ENCODE data around the gene SNAP29. TPM values are rescaled to one million over a fixed set of nuclear protein-coding genes. Genes with fewer than 3 reads are reported as not detected.
A peak's percentile ranks its signal among the peaks of the same experiment; 100 is the strongest.
"Not testable (repeated sequence)": the region's sequence is repeated elsewhere in the genome, so short reads cannot be mapped to it uniquely, and the experiment has no call there.

Gene SNAP29
- 10 to 100 TPM; 23.2 to 29.2 TPM for total RNA-seq

DNA sequence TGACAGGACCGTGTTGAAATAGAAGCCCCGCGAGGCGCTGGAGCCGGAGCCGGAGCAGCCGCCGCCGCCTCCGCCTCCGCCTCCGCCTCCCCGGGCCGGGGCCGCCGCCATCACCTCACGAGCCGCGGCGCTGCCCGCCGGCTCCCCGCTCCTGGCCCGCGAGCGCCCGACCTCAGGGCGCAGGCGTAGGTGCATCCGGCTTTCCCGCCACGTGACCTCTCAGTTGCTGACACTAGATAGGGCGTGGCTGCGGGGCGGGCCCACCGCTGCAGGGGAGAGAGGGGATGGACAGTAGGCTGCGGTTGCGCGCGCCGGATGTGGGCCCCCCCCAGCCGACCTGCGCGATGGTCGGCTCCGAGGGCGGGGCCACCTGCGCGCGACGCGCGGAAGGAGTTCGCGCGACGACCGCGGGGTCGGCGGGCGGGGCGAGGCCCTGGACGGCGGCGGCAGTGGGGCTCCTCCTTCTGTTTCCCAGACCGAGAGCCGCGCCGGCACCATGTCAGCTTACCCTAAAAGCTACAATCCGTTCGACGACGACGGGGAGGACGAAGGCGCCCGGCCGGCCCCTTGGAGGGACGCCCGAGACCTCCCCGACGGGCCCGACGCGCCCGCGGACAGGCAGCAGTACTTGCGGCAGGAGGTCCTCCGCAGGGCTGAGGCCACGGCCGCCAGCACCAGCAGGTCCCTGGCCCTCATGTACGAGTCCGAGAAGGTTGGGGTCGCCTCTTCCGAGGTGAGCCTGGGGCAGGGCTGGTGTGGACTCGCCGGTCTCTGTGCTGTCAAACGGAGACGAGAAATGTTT, at the start of gene SNAP29, which contains the start of gene PI4KA:
SNAP29 (plus strand) TSS at position 393 of the 802 bp plus-strand sequence; CDS start at position 497, 104 bp downstream.
PI4KA (minus strand) TSS at position 197 of the 802 bp plus-strand sequence; CDS start at position 111, 86 bp downstream.
- Mint-ChIP-seq H3K9me3 (no peaks in the 10 kb centered on the region), H3K27ac (peak within 1 kb of the TSS; percentile 83 to 93), H3K36me3 (no peaks in the 10 kb centered on the region), H3K27me3 (no peaks in the 10 kb centered on the region), H3K4me3 (peak within 1 kb of the TSS; percentile 90), H3K4me1 (ENCODE audit: low read depth in 2 of 2) (peaks cover 38 to 47% of the 10 kb centered on the region in 2 donors)
- DNase-seq (ENCODE audit: low spot score) (peak; percentile 100), ATAC-seq (peak; percentile 97)

GRCh38 chr22:20809538-20810185, 49.1 kb upstream of the SNAP29 start:
- Mint-ChIP-seq H3K4me1 (ENCODE audit: low read depth in 2 of 2) (peaks cover 0 to 14% of the 10 kb centered on the region in 2 donors), H3K4me3 (no peak overlapping the region), H3K27me3 (no peaks in the 10 kb centered on the region), H3K27ac (no peak overlapping the region), H3K36me3 (peaks cover 7% of the 10 kb centered on the region), H3K9me3 (no peaks in the 10 kb centered on the region)
- ATAC-seq (no peak), DNase-seq (ENCODE audit: low spot score) (no peak)

DNA sequence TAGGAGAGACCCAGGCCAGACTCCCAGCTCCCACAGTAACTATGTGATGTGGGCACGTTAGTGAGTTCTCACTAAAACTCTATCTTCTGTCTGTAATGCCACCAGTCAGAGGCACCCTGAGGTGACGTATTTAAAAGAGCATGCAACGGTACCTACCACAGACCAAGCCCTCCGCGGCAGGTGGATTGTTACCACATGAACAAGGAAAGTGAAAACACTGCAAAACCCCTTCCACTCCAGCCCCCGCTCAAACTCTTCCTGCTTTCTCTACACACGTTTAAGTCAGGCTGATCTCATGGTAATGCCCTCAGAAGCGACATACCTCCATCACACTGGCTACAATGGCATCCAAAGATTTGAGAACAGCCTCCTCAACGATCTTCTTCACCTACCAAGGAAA, 48.2 kb upstream of the SNAP29 start:
- no peak for DNase-seq (ENCODE audit: low spot score)
- ATAC-seq: no peak
- Mint-ChIP-seq H3K36me3 (peaks cover 11% of the 10 kb centered on the region), H3K27me3 (no peaks in the 10 kb centered on the region), H3K27ac (no peak overlapping the region), H3K4me3 (no peak overlapping the region), H3K4me1 (ENCODE audit: low read depth in 2 of 2) (peaks cover 0 to 14% of the 10 kb centered on the region in 2 donors), H3K9me3 (no peaks in the 10 kb centered on the region)

DNA sequence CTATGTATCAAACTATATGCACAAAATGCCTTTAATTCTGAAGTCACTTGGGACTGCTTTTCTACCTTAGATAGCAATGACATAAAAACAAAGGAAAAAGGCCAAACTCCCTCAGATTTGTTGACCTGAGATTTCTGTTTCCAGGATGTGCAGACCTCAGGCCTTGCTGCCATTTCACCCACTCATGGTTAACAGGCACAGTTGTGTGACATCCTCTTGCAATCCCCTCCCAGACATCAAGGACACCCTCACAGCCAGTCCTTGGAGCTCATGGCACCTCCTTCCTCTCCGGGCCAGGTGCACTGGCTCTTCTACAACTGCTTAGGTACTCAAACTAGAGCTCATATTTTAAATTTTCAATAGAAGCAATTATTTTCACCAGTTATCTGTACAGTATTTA, 47.6 kb upstream of the SNAP29 start:
- no peak overlapping the region for H3K27ac Mint-ChIP-seq
- H3K36me3 Mint-ChIP-seq: peaks cover 13% of the 10 kb centered on the region
- peaks cover 0 to 14% of the 10 kb centered on the region in 2 donors for H3K4me1 Mint-ChIP-seq (ENCODE audit: low read depth in 2 of 2)
- H3K9me3 Mint-ChIP-seq: no peaks in the 10 kb centered on the region
- no peak overlapping the region for H3K4me3 Mint-ChIP-seq
- ATAC-seq (no peak), DNase-seq (ENCODE audit: low spot score) (no peak)
- H3K27me3 Mint-ChIP-seq: no peaks in the 10 kb centered on the region

GRCh38 chr22:20811971-20812660, 46.7 kb upstream of the SNAP29 start:
- no peaks in the 10 kb centered on the region for H3K27me3 Mint-ChIP-seq
- no peak overlapping the region for H3K4me3 Mint-ChIP-seq
- ATAC-seq (no peak), DNase-seq (ENCODE audit: low spot score) (no peak)
- H3K27ac Mint-ChIP-seq: no peak overlapping the region
- H3K36me3 Mint-ChIP-seq: peaks cover 13% of the 10 kb centered on the region
- no peaks in the 10 kb centered on the region for H3K9me3 Mint-ChIP-seq
- peaks cover 0 to 13% of the 10 kb centered on the region in 2 donors for H3K4me1 Mint-ChIP-seq (ENCODE audit: low read depth in 2 of 2)

- no peaks in the 10 kb centered on the region for H3K27me3 Mint-ChIP-seq
- peaks cover 13% of the 10 kb centered on the region for H3K36me3 Mint-ChIP-seq
- no peaks in the 10 kb centered on the region for H3K9me3 Mint-ChIP-seq
- no peak for DNase-seq (ENCODE audit: low spot score)
- H3K4me3 Mint-ChIP-seq: no peak overlapping the region
- H3K27ac Mint-ChIP-seq: no peak overlapping the region
- peaks cover 0 to 9% of the 10 kb centered on the region in 2 donors for H3K4me1 Mint-ChIP-seq (ENCODE audit: low read depth in 2 of 2)
- no peak for ATAC-seq
Measured at GRCh38 chr22:20813056-20813455, 45.8 kb upstream of the SNAP29 start.

GRCh38 chr22:20814221-20814808, 44.5 kb upstream of the SNAP29 start:
- no peak for DNase-seq (ENCODE audit: low spot score)
- H3K27me3 Mint-ChIP-seq: no peaks in the 10 kb centered on the region
- no peak overlapping the region for H3K4me3 Mint-ChIP-seq
- peaks cover 0 to 9% of the 10 kb centered on the region in 2 donors for H3K4me1 Mint-ChIP-seq (ENCODE audit: low read depth in 2 of 2)
- H3K27ac Mint-ChIP-seq: no peak overlapping the region
- no peak for ATAC-seq
- no peaks in the 10 kb centered on the region for H3K9me3 Mint-ChIP-seq
- peaks cover 20% of the 10 kb centered on the region for H3K36me3 Mint-ChIP-seq

- peaks cover 0 to 9% of the 10 kb centered on the region in 2 donors for H3K4me1 Mint-ChIP-seq (ENCODE audit: low read depth in 2 of 2)
- H3K27ac Mint-ChIP-seq: no peak overlapping the region
- DNase-seq (ENCODE audit: low spot score) (no peak), ATAC-seq (no peak)
- H3K27me3 Mint-ChIP-seq: no peaks in the 10 kb centered on the region
- peaks cover 20% of the 10 kb centered on the region for H3K36me3 Mint-ChIP-seq
- no peak overlapping the region for H3K4me3 Mint-ChIP-seq
- H3K9me3 Mint-ChIP-seq: no peaks in the 10 kb centered on the region
Measured at GRCh38 chr22:20815477-20816050, 43.2 kb upstream of the SNAP29 start.

DNA sequence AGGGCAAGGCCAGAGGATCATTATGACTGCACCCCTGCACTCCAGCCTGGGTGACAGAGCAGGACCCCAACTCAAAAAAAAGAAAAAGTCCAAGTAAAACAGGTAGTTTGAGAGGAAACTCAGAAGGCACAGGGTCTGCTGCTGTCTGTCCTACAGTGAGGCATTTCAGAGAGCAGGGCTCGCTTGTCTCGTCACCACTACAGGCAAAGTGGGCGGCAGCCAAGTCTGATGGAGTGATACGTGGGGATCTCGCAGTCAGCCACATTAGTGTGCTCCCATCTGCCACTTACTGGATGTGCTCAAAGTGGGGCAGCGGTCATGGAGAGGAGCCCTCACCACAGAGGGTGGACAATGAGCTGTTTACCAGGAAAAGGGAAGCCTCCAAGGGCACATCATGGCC, 42.2 kb upstream of the SNAP29 start:
- Mint-ChIP-seq H3K36me3 (peaks cover 14% of the 10 kb centered on the region), H3K4me3 (no peak overlapping the region)

GRCh38 chr22:20818471-20818870, 40.3 kb upstream of the SNAP29 start:
- Mint-ChIP-seq H3K27me3 (no peaks in the 10 kb centered on the region), H3K36me3 (peaks cover 14% of the 10 kb centered on the region), H3K4me3 (no peak overlapping the region), H3K27ac (peak overlapping the region in 1 of 2 donors; percentile 49), H3K4me1 (ENCODE audit: low read depth in 2 of 2) (no peaks in the 10 kb centered on the region), H3K9me3 (no peaks in the 10 kb centered on the region)
- no peak for DNase-seq (ENCODE audit: low spot score)
- ATAC-seq: no peak

More for the DNA sequence above, 42.2 kb upstream of the SNAP29 start:
- Mint-ChIP-seq H3K27me3 (no peaks in the 10 kb centered on the region), H3K4me1 (ENCODE audit: low read depth in 2 of 2) (peaks cover 0 to under 1% of the 10 kb centered on the region in 2 donors), H3K27ac (no peak overlapping the region), H3K9me3 (no peaks in the 10 kb centered on the region)
- DNase-seq (ENCODE audit: low spot score) (no peak), ATAC-seq (no peak)

GRCh38 chr22:20819471-20819870, 39.3 kb upstream of the SNAP29 start:
- no peak for ATAC-seq
- Mint-ChIP-seq H3K4me1 (ENCODE audit: low read depth in 2 of 2) (no peaks in the 10 kb centered on the region), H3K27me3 (no peaks in the 10 kb centered on the region), H3K27ac (no peak overlapping the region), H3K9me3 (no peaks in the 10 kb centered on the region), H3K36me3 (peaks cover 14% of the 10 kb centered on the region), H3K4me3 (no peak overlapping the region)
- no peak for DNase-seq (ENCODE audit: low spot score)

- H3K27me3 Mint-ChIP-seq; H3K27ac Mint-ChIP-seq; H3K4me1 Mint-ChIP-seq (ENCODE audit: low read depth in 2 of 2); H3K4me3 Mint-ChIP-seq; H3K9me3 Mint-ChIP-seq; DNase-seq (ENCODE audit: low spot score); H3K36me3 Mint-ChIP-seq; ATAC-seq: not testable (repeated sequence)
Measured at GRCh38 chr22:20821717-20822239, 37.0 kb upstream of the SNAP29 start.

DNA sequence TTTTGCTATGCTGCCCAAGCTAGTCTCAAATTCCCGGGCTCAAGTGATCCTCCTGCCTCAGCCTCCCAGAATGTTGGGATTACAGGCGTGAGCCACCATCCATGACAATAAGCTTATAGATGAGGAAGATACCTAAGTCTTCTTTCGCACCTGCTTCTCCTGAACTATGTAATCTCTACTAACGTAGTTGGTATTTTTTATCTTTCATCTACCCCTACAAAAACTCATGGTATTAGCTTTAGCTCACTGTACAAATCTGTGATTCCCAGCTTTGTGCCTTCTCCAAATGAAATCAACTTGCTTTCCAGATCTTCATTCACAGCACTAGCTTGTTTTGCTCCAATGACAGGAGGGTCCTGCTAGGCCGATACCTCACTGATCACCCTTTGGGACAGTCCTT, 36.6 kb upstream of the SNAP29 start:
- DNase-seq (ENCODE audit: low spot score): no peak
- Mint-ChIP-seq H3K27me3 (no peaks in the 10 kb centered on the region), H3K9me3 (no peaks in the 10 kb centered on the region), H3K27ac (no peak overlapping the region), H3K4me1 (ENCODE audit: low read depth in 2 of 2) (no peaks in the 10 kb centered on the region), H3K4me3 (no peak overlapping the region), H3K36me3 (peaks cover 7% of the 10 kb centered on the region)
- ATAC-seq: no peak

Measured in natural killer cell treated with Interleukin-12 subunit alpha and Interleukin-12 subunit beta and Interleukin-15 and Interleukin-18, amount 100 ng/mL, for 72 hours (primary cell).